ENCODE measurements around the gene UQCRH.
A peak's percentile ranks its signal among the peaks of the same experiment; 100 is the strongest.
"Not testable (repeated sequence)": the region's sequence is repeated elsewhere in the genome, so short reads cannot be mapped to it uniquely, and the experiment has no call there.

Gene UQCRH

GRCh38 chr1:46315669-46316403 is 12.3 kb downstream of the UQCRH start:
- no peaks in the 10 kb centered on the region for H3K9me3 ChIP-seq (ENCODE audit: insufficient read depth, low read length)
- TF ChIP-seq SUZ12 (IDR thresholded peaks at IDR 0.05; ENCODE audit: extremely low read depth, insufficient read depth, insufficient read length) (no peak), ZNF274 (IDR thresholded peaks at IDR 0.05; ENCODE audit: low read depth, low read length) (no peak), YY1 (IDR thresholded peaks at IDR 0.05; ENCODE audit: insufficient read depth, insufficient read length) (no peak)
- no peak overlapping the region for H3K9ac ChIP-seq (ENCODE audit: insufficient read length, low read depth)
- DNase-seq (ENCODE audit: low read depth, low spot score): no peak
- no peak overlapping the region for H3K4me3 ChIP-seq (ENCODE audit: insufficient read length, low read depth)
- H3K36me3 ChIP-seq (ENCODE audit: insufficient read depth, insufficient read length, low read length): peaks cover 68% of the 10 kb centered on the region
- H3K4me1 ChIP-seq (ENCODE audit: insufficient read depth, insufficient read length): peaks cover 8% of the 10 kb centered on the region
- H3K27me3 ChIP-seq (ENCODE audit: insufficient read depth, insufficient read length): no peaks in the 10 kb centered on the region

GRCh38 chr1:46317323-46317722 is 13.8 kb downstream of the UQCRH start:
- H3K27me3 ChIP-seq (ENCODE audit: insufficient read depth, insufficient read length): no peaks in the 10 kb centered on the region
- no peak overlapping the region for H3K4me3 ChIP-seq (ENCODE audit: insufficient read length, low read depth)
- no peak overlapping the region for H3K9ac ChIP-seq (ENCODE audit: insufficient read length, low read depth)
- no peak for DNase-seq (ENCODE audit: low read depth, low spot score)
- H3K4me1 ChIP-seq (ENCODE audit: insufficient read depth, insufficient read length): peaks cover 11% of the 10 kb centered on the region
- H3K36me3 ChIP-seq (ENCODE audit: insufficient read depth, insufficient read length, low read length): peaks cover 54% of the 10 kb centered on the region
- no peaks in the 10 kb centered on the region for H3K9me3 ChIP-seq (ENCODE audit: insufficient read depth, low read length)
- no peak for TF ChIP-seq SUZ12 (IDR thresholded peaks at IDR 0.05; ENCODE audit: extremely low read depth, insufficient read depth, insufficient read length)
- no peak for TF ChIP-seq ZNF274 (IDR thresholded peaks at IDR 0.05; ENCODE audit: low read depth, low read length)
- TF ChIP-seq YY1 (IDR thresholded peaks at IDR 0.05; ENCODE audit: insufficient read depth, insufficient read length): no peak

- Histone ChIP-seq H3K9ac (ENCODE audit: insufficient read length, low read depth) (peak overlapping the region; percentile 4), H3K36me3 (ENCODE audit: insufficient read depth, insufficient read length, low read length) (peaks cover 36% of the 10 kb centered on the region), H3K4me1 (ENCODE audit: insufficient read depth, insufficient read length) (peaks cover 11% of the 10 kb centered on the region)
- H3K4me3 ChIP-seq (ENCODE audit: insufficient read length, low read depth); DNase-seq (ENCODE audit: low read depth, low spot score); H3K27me3 ChIP-seq (ENCODE audit: insufficient read depth, insufficient read length); H3K9me3 ChIP-seq (ENCODE audit: insufficient read depth, low read length): not testable (repeated sequence)
These were observed 15.8 kb downstream of the UQCRH start for GRCh38 chr1:46319301-46319700.

GRCh38 chr1:46319960-46320914 is 16.7 kb downstream of the UQCRH start:
- not testable (repeated sequence) for DNase-seq (ENCODE audit: low read depth, low spot score); H3K9me3 ChIP-seq (ENCODE audit: insufficient read depth, low read length); H3K4me3 ChIP-seq (ENCODE audit: insufficient read length, low read depth); H3K9ac ChIP-seq (ENCODE audit: insufficient read length, low read depth); H3K27me3 ChIP-seq (ENCODE audit: insufficient read depth, insufficient read length)
- Histone ChIP-seq H3K36me3 (ENCODE audit: insufficient read depth, insufficient read length, low read length) (peaks cover 28% of the 10 kb centered on the region), H3K4me1 (ENCODE audit: insufficient read depth, insufficient read length) (peaks cover 11% of the 10 kb centered on the region)

GRCh38 chr1:46322191-46322590 is 18.7 kb downstream of the UQCRH start:
- not testable (repeated sequence) for DNase-seq (ENCODE audit: low read depth, low spot score); H3K27me3 ChIP-seq (ENCODE audit: insufficient read depth, insufficient read length); H3K9ac ChIP-seq (ENCODE audit: insufficient read length, low read depth); H3K9me3 ChIP-seq (ENCODE audit: insufficient read depth, low read length); H3K4me3 ChIP-seq (ENCODE audit: insufficient read length, low read depth); H3K36me3 ChIP-seq (ENCODE audit: insufficient read depth, insufficient read length, low read length)
- H3K4me1 ChIP-seq (ENCODE audit: insufficient read depth, insufficient read length): peaks cover 11% of the 10 kb centered on the region

- H3K9me3 ChIP-seq (ENCODE audit: insufficient read depth, low read length); H3K4me1 ChIP-seq (ENCODE audit: insufficient read depth, insufficient read length); H3K27me3 ChIP-seq (ENCODE audit: insufficient read depth, insufficient read length); H3K36me3 ChIP-seq (ENCODE audit: insufficient read depth, insufficient read length, low read length); H3K4me3 ChIP-seq (ENCODE audit: insufficient read length, low read depth); DNase-seq (ENCODE audit: low read depth, low spot score); H3K9ac ChIP-seq (ENCODE audit: insufficient read length, low read depth): not testable (repeated sequence)
These were observed 22.0 kb downstream of the UQCRH start for GRCh38 chr1:46325285-46326076.

- H3K4me1 ChIP-seq (ENCODE audit: insufficient read depth, insufficient read length); H3K9me3 ChIP-seq (ENCODE audit: insufficient read depth, low read length); H3K9ac ChIP-seq (ENCODE audit: insufficient read length, low read depth); H3K27me3 ChIP-seq (ENCODE audit: insufficient read depth, insufficient read length); DNase-seq (ENCODE audit: low read depth, low spot score); H3K4me3 ChIP-seq (ENCODE audit: insufficient read length, low read depth); H3K36me3 ChIP-seq (ENCODE audit: insufficient read depth, insufficient read length, low read length): not testable (repeated sequence)
These were observed 24.7 kb downstream of the UQCRH start for GRCh38 chr1:46328182-46328581.

GRCh38 chr1:46329807-46330206 is 26.3 kb downstream of the UQCRH start:
- not testable (repeated sequence) for H3K4me1 ChIP-seq (ENCODE audit: insufficient read depth, insufficient read length); H3K27me3 ChIP-seq (ENCODE audit: insufficient read depth, insufficient read length); H3K36me3 ChIP-seq (ENCODE audit: insufficient read depth, insufficient read length, low read length); H3K9ac ChIP-seq (ENCODE audit: insufficient read length, low read depth); H3K9me3 ChIP-seq (ENCODE audit: insufficient read depth, low read length); H3K4me3 ChIP-seq (ENCODE audit: insufficient read length, low read depth); DNase-seq (ENCODE audit: low read depth, low spot score)

- not testable (repeated sequence) for H3K4me1 ChIP-seq (ENCODE audit: insufficient read depth, insufficient read length); H3K4me3 ChIP-seq (ENCODE audit: insufficient read length, low read depth); H3K9ac ChIP-seq (ENCODE audit: insufficient read length, low read depth)
These were observed 26.9 kb downstream of the UQCRH start for GRCh38 chr1:46330381-46330780.

GRCh38 chr1:46331786-46332540 is 28.5 kb downstream of the UQCRH start:
- H3K9ac ChIP-seq (ENCODE audit: insufficient read length, low read depth): peak overlapping the region; percentile 50
- not testable (repeated sequence) for DNase-seq (ENCODE audit: low read depth, low spot score); H3K4me3 ChIP-seq (ENCODE audit: insufficient read length, low read depth)

More at GRCh38 chr1:46330381-46330780, 26.9 kb downstream of the UQCRH start:
- H3K27me3 ChIP-seq (ENCODE audit: insufficient read depth, insufficient read length); DNase-seq (ENCODE audit: low read depth, low spot score); H3K36me3 ChIP-seq (ENCODE audit: insufficient read depth, insufficient read length, low read length); H3K9me3 ChIP-seq (ENCODE audit: insufficient read depth, low read length): not testable (repeated sequence)

More at GRCh38 chr1:46331786-46332540, 28.5 kb downstream of the UQCRH start:
- not testable (repeated sequence) for H3K9me3 ChIP-seq (ENCODE audit: insufficient read depth, low read length); H3K36me3 ChIP-seq (ENCODE audit: insufficient read depth, insufficient read length, low read length); H3K27me3 ChIP-seq (ENCODE audit: insufficient read depth, insufficient read length); H3K4me1 ChIP-seq (ENCODE audit: insufficient read depth, insufficient read length)

Measured in NT2/D1 (cell line).